NCI-H1436 (cell line): ENCODE measurements around the gene PSMA5.
"Not testable (repeated sequence)": the region's sequence is repeated elsewhere in the genome, so short reads cannot be mapped to it uniquely, and the experiment has no call there.

Experiments used
- DNase-seq: peaks from one replicate; lab custom pipeline; 2025; lab: John Stamatoyannopoulos, UW

The PSMA5 gene

DNA sequence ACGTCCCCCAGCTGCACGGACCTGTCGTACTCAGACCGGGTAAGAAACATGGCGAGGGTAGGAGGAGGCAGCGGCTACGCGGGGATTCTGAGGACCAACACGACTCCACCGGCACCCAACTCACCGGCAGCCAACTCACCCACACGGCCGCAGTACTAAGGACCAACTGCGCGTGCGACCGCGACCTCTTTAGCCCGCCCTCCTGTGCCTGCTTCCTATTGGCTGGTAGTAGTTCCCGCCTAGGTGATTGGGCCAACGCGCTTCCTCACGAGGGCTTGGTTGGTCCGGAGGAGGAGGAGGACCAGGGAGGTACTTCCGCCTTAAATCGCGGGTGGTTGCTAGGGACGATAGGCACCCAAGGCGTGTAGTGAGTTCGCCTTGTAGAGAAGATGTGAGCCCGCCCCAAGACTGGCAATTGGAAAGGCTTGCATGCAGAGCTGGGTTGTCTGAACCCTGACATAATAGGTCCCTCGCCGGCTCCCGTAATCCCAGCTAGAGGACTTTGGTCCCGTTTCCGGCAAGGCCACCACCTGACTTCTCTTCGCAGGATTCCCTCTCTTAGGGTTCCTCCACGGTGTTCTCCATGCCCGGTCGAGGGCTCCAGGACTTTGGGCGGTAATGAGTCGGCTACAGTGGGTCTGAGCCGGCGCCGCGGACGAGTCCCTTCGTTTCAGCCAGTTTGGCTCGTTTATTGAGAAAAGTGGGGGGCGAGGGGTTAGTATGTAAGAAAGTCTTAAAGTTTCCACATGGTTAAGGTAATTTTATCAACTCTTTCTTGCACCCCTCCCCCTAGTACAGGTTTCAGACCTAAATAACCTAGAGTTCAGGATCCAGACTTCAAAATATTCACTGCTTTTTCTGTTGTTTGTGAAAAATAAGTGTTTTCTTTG lies at the start of gene PSMA5:
TSS of gene PSMA5 (minus strand) at position 168 of the 890 bp plus-strand sequence. CDS start at position 50, 118 bp downstream.
- peak; percentile 96 for DNase-seq

DNA sequence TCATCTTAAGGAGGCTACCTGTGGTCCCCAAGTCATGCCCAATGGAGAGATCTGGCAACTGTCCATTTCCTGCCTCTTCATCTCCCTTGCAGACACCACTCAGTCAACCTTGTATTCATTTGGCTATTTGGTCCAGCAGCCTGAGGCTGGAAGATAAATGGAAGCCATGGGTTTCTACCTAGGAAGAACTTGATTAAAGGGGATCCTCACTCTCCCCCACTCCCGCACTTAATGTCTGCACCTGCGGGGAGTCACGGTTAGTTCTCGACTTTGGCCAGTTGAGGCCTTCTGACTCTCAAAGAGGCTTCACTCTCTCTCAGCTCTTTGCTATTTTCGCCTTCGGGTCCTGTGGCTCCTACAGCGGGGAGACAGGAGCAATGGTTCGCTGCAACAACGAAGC lies 49.0 kb upstream of the PSMA5 start:
- DNase-seq, result no peak

DNA sequence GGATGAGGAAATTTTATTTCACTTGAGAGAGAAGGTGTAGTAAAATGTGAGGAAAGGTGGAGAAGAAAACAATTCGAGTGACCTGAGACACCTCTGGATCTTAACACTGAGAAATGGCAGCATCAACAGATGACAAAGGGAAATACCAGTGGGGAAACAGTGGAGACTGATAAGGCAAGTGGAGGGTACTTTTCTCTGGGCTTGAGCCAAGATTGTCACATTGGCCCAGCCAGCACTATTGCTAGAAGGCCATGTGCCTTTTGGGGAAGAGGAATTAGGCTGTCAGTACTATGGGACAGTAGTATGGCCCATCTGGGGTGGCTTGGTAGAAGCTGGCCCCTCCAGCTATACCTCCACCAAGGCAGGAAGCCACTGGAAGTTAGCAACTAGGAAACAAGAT lies 48.4 kb upstream of the PSMA5 start:
- no peak for DNase-seq

DNA sequence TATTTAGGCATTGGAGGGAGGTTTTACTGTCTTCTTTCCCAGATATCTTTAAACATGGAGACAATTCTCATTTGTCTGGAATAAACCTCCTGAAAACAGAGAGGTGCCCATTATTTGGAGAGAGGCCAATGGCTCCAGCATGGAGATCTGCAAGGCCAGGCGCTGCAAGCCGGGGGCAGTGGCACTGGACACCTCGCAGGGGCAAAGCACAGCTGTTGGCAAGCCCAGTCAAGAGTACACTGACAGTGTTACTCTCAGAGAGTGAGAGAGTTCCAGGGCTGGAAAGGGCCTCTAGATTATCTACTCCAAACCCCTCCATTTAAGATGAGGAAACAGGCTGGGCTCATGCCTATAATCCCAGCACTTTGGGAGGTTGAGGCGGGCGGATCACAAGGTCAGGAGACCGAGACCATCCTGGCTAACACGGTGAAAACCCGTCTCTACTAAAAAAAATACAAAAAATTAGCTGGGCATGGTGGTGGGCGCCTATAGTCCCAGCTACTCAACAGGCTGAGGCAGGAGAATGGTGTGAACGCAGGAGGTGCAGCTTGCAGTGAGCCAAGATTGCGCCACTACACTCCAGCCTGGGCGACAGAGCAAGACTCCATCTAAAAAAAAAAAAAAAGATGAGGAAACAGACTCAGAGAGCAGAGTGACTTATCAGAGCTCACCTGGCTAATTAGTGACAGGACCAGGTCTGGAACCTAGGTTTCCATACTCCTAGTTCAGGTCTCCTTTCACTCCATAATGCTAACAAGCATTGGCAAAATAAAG lies 47.2 kb upstream of the PSMA5 start:
- not testable (repeated sequence) for DNase-seq

DNA sequence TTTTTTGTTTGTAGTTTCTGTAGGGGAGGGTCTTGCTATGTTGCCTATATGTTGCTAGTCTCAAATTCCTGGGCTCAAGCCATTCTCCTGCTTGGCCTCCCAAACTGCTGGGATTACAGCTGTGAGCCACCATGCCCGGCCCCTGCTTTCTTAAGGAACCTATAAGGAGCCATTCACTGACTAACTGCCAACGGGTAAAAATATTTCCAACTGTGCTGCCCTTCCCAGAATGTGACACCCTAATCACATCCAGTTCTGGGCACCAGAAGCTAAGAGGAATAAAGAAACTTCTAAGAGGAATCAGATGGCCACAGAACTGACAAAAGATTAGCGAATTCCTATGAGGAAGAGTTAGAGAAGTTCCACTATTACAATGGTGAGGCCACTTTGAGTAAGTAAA lies 46.5 kb upstream of the PSMA5 start:
- no peak for DNase-seq

DNA sequence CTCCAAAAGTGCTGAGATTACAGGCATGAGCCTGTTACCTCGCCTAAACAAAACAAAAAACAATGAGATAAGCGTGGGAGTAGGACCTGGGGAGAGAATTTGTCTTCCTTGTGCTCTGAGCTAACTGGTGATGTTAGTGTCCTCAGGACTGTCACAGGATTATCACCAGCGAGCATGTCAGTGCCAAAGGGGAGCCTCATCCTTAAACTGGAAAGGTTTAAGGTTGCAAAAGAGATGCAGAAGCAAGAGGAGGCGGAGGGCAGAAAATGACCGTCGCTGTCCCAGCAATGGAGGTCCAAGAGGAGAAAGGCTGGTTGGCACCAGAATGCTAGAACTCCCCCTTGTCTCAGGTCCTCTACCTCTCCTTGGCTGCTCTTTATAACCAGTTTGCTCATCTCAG lies 44.0 kb upstream of the PSMA5 start:
- no peak for DNase-seq

DNA sequence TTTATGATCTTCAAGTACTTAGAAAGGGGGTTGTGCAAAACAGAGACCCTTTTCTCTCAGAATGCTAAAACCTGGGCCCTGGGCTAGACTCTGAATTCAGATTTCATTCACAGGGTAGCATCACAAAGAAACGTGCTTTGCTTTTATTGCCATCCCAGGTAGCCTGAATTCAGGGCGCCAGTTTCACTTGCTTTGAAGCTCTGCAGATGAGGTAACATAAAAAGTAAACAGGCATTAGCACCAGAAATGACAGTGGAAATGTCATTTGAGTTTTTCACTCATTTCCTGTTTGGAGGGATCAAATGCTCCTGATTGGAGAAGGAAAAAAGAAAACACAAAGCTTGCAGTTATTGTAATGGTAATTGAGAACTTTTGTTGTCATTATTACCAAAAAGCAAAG lies 42.7 kb upstream of the PSMA5 start:
- no peak for DNase-seq

DNA sequence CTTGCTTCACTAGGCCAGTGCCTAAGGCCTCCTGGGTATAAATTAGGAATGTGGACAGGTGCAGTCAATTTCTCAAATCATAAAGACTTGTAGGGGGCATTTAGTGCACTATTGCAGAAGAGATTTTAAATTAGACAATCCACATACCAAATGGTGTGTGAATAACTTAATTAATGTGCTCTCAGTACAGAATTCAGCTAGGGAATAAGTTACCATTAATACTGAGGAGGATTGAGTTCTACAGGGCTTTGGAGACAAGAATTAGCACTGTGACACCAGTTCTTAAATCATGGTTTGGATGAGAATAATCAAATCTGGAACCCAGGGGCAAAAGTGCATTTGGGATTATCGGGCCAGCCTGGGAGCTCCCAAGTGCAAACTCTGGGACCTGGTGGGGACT lies 41.8 kb upstream of the PSMA5 start:
- no peak for DNase-seq

DNA sequence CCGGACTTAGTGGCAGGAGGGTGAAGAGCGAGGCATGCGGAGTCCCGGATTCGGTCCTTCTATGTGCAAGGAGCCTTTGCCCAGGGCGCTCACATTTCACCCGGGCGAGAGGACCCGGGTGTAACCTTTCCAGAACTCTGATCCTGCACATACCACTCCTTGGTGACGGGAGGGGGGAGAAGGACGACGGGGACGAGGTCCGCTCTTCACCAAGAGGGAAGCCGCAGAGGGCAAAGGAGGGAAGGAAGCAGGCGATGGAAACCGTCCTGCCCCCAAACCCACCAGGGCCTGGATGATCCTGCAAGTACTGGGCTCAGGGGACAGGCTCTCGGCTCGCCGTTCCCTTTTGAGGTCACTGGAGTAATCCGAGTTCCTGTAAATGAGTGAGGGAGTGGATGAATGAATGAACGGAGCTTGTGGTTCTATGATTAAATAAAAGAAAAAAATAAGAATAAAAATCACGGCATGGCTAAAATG lies 41.1 kb upstream of the PSMA5 start:
- no peak for DNase-seq

DNA sequence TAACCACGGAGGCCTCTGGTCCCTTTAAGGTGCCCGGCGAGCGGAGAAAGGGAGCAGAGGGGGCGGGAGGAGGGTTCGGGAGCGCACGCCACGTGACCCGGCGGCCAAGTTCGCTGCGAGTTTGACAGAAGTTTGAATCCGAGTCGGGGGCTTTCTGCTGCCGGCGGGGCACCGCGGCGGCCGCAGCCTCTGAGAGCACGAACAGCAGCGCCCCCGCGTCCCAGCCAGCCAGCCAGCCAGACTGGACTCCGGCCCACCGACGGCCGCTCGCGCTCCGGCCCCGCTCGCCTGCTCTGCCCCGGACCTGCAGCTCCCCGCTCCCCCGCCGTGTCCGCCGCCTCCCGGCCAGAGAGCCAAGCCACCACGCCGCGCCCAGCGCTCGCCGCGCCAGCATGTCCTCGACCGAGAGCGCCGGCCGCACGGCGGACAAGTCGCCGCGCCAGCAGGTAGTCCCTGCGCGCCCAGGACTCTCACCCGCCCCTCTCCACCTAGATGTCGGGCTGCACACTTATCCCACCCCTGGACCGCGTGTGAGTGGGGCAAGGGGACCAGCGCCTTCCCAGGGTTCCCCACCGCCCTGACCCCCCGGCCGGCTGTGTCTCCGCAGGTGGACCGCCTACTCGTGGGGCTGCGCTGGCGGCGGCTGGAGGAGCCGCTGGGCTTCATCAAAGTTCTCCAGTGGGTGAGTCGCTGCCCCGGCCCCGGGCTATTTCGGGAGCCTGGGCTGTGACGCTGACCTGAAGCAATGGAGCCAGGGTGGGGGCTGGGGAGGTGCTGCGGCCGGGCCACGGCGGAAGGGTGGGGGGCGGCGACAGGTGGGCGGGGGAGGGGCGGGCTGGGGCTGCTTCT lies 40.4 kb upstream of the PSMA5 start, which contains the start of gene SYPL2:
TSS of gene SYPL2 (plus strand) at position 95 of the 849 bp plus-strand sequence. CDS start at position 393, 298 bp downstream.
- no peak for DNase-seq

DNA sequence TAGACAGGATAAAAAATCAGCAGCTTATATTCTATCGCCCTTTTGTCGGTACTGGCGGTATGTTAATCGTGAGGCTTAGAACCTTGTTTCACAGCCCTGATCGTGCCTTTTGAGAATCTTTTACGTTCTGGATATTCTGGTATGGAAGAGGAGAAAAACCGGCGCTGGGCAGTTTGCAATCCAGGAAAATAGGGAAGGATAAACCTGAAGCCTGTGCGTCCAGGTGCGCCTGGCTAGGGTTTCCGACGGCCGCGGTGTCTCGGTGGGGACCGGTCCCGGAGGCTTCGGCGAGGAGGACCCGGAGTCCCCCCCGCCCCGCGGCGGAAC lies 39.8 kb upstream of the PSMA5 start:
- DNase-seq, result no peak

DNA sequence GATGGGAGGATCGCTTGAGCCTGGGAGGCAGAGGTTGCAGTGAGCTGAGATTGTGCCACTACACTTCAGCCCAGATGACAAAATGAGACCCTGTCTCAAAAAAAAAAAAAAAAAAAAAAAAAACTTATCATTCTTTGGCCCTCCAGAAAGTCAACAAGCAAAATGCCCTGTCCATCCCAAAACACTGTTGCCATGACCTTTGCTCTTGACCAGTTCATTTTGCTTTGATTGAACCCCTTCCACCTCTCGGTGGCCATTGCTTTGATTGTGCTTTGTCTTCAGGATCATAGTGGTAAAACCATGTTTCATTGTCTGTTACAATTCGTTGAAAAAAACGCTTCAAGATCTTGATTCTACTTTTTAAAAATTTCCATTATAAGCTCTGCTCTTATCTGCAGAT lies 31.6 kb upstream of the PSMA5 start:
- no peak for DNase-seq

DNA sequence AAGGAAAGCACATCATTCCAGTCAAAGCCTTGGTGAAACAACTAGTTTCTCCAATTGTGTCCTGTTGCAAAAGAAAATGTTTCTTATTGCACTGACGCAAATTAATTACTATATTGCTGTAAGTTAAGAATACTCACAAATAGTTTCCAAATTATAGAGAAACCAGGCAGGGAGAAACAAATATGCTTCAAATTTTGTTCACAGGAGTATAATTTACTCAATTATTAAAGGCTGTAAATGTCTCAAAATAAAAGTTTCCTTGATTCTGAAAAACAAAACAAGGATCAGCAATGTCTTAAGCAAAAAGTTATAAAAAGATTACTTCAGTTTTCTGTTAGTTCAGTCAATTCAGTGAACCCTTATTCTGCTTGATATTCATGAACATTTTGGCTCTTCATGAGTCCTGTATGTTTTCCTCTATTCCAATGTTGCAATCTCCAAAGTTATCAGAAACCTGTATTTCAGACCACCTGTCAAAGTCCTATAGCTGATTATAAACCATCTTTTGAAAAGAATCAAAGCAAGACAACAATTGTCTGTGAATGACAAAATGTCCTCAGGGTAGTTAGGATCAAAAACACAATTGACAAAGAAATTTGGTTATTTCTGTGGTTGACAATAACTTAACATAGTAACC lies 28.4 kb upstream of the PSMA5 start:
- DNase-seq, result no peak

DNA sequence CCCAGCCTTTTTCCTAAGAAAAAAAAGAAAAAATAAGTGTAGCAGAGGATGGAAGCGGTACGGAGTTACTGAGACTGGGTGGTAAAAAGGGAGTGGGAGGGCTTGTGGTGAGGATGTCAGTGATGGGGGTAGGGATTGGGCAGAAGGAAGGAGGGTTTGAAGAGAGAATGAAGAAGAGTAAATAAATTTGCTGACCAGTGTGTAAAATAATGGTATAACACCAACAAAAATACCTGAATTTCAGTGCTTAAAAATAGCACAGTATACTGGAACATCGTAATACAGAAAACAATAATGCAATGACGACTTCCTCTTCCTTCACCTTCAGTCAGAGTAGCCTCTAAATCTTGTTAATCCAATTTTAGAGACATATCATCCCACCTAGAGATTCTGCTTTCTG lies 21.3 kb upstream of the PSMA5 start:
- no peak for DNase-seq

DNA sequence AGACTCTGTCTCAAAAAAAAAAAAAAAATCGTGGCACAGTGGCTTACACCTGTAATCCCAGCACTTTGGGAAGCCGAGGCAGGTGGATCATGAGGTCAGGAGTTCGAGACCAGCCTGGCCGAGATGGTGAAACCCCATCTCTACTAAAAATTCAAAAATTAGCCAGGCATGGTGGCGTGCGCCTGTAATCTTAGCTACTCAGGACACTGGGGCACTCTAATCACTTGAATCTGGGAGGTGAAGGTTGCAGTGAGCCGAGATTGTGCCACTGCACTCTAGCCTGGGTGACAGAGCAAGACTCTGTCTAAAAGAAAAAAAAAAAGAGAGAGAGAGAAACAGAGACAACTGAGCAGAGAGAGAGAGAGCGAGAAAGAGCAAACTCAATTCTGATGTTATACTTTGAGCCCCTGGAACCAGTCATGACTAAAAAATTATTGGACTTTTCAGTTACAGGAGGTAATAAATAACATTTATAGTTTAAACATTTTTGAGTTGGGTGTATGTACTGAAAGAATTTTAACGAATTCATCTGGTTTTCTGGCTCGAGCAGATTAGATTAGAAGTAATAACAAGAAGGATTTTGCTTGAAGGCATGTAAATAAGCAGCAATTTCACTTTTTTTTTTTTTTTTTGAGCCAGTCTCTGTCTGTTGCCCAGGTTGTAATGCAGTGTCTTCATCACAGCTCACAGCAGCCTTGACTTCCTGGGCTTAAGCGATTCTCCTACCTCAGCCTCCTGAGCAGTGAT lies 19.9 kb upstream of the PSMA5 start:
- not testable (repeated sequence) for DNase-seq

DNA sequence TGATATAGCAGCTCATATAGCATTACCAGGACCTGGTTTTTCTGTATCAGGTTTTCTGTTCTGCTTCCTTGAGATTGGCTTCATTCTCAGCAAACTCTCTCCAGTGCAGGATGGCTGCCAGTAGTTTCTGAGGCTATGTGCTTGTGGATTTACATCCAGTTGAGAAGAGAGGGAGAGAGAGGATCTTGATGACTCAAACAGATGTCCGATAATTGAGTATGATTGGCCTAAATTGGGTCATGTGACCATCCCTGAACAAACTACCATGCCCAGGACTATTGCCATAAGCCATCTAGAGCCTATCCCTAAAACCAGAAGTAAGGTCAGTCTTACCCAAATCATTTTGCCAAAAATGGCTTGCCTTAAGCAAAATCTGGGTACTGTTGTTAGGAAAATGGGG lies 18.1 kb upstream of the PSMA5 start:
- DNase-seq, result no peak

DNA sequence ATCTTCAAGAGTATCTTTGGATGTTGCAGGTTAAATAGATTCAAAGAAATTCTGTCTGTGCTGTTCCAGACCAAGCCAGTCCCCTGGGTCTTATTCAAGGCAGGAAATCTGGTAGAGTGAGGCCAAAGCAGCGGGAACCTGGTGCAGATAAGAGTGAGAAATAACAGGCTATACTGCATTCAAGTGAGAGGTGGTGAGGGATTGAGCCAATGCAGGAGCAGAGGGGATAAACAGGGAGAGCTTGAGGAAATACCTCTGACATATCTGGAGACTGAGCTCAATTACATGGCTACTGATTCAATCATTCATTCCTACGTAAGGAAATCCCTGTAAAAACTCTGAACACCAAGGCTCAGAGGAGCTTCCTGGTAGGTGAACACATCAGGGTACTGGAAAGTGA lies 17.2 kb upstream of the PSMA5 start:
- DNase-seq, result no peak

DNA sequence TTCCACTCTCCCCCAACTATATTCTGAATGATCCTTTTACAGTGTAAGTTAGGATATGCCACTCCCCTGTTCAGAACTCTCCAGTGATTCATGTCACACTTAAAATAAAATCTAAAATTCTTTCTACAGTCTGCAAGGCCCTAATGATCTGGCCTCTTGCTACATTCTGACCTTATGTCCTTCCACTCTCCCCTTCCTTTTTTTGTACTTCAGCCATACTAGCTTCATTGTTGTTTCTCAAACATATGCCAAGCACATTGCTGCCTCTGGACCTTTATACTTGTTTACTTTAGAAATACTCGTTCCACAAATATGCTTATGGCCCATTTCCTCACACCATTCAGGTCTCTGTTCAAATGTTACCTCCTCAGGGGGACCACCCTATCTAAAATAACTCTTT lies 14.8 kb upstream of the PSMA5 start:
- DNase-seq, result no peak

DNA sequence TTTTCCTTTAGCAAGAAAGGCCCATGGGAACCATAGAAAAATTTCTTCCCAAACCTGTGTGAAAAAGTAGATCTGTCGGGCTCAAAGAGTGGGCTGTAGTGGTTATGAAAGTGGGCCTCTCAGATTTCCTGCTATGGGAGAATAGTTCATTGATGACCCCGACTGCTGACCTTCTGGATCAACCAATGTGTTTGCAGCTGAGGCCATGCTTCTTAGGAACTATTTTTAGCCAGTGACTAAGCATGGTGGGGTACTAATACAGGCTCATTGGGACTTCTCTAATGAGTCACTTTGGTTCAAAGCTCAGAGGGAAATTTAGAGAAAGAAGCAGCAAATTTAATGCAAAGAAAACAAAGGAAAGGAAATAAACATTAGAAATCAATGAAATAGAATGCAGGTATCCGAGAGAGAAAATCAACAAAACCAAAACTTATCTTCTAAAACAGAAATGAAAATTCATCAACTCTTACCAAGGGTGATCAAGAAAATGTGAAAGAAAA lies 12.6 kb upstream of the PSMA5 start:
- DNase-seq, result no peak

DNA sequence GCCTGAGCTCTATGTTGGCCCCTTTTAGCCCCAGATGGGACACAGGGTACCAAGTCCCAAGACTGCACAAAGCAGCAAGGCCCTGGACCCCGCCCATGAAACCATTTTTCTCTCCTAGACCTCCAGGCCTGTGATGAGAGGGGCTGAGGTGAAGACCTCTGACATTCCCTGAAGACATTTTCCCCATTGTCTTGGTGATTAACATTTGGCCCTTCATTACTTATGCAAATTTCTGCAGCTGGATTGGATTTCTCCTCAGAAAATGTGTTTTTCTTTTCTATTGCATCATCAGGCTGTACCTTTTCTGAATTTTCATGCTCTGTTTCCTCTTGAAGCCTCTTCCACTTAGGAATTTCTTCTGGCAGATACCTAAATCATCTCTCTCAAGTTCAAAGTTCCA lies 8.2 kb upstream of the PSMA5 start:
- no peak for DNase-seq

DNA sequence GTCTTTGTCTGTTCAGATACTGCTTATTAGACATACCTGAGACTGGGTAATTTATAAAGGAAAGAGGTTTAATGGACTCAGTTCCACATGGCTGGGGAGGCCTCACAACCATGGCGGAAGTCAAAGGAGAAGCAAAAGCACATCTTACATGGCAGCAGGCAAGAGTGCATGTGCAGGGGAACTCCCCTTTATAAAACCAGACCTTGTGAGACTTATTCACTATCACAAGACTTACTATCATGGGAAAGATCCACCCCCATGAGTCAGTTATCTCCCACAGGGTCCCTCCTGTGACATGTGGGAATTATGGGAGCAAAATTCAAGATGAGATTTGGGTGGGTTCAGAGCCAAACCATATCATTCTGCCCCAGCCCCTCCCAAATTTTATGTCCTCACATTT lies 7.1 kb upstream of the PSMA5 start:
- DNase-seq, result no peak
